ENCODE results near the gene AP1S3.
"Not testable (repeated sequence)": the region's sequence is repeated elsewhere in the genome, so short reads cannot be mapped to it uniquely, and the experiment has no call there.

Gene AP1S3

DNA sequence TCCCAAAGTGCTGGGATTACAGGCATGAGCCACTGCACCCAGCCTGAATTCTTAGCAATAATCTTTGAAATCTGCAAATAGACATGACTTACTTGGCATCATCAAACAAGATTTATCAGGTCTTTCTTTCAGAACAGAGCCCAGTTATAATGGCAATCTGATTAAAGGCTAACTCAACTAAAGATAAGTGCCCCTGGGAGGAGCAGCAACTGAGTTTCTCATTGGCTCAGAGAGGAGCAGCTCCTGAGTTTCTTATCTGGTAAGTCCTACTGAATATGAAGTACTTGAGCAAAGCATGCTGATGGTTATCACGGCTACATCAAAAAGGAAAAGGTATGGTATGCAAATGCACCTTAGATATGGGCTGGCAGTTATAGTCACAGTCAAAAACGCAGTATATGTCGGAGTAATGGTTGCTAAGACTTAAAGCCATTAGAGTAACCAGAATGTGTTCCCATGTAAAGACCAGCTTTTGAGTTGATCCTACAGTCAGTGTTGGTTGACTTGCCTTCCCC, 15.0 kb upstream of the AP1S3 start:
- DNase-seq = no peak

DNA sequence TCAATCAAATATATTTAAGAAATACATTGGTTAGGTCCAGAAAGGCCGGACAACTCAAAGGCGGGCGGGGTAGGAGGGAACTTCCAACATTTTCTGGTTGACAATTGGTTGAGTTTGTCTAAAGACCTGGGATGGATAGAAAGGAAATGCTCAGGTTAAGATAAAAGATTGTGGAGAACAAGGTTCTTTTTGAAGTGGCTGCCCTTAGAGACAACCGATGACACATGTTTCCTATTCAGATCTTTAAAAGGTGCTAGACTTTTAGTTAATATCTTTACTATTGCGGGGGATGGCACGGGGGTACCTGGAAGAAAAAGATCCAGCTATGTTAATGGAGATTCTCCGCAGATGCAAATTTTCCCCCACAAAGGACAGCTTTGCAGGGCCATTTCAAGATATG, 10.0 kb upstream of the AP1S3 start:
- no peak for DNase-seq

DNA sequence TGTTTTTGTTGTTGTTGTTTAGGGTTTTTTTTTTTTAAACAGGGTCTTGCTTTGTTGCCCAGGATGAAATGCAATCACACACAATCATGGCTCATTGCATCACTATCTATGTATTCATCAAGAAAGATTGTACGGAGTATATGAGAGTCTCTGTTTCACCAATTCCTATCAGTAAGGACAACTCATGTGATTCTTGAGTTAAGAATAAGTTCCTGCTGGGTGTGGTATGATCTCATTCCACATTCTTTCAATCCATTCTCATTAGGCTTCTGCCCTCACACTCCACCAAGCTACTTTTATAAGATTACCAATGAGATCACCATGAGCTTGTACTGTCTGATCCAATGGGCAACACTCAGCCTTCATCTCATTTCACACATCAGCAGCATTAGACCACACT, 9.1 kb upstream of the AP1S3 start:
- no peak for DNase-seq

DNA sequence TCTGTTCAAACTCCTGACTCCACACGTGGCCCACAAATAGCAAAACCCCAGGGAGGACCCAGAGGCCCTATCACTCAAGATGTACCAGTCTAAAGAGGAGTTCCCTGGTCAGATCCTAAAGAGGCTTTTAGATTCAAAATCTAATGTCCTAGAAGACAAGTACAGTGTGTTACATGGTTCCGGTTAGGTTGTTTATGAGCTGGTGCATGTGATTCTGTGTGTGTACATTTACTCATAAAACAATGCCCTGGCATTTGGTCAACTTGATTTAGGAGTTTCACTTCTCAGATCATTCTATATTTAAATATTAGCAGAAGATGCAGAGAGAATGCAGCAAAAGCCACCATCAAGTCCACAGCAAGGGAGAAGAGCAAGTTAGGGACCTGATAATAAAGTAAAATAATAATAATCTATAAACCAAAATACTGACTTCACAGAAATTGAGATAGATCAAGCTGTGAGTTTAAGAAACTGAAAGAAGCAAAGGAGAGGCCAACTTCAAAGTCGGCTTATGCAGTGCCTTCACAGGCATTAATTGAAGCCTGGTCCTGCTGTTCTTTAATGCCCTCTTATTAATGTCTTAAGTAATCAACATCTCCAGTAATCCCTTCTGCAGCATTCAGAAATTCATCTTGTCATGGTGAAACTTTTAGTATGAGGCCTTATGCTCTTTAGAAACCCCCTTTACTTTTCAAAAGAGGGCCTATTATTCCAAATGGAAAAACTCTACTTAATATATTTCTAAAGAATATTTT, 4.2 kb upstream of the AP1S3 start:
- DNase-seq = no peak

DNA sequence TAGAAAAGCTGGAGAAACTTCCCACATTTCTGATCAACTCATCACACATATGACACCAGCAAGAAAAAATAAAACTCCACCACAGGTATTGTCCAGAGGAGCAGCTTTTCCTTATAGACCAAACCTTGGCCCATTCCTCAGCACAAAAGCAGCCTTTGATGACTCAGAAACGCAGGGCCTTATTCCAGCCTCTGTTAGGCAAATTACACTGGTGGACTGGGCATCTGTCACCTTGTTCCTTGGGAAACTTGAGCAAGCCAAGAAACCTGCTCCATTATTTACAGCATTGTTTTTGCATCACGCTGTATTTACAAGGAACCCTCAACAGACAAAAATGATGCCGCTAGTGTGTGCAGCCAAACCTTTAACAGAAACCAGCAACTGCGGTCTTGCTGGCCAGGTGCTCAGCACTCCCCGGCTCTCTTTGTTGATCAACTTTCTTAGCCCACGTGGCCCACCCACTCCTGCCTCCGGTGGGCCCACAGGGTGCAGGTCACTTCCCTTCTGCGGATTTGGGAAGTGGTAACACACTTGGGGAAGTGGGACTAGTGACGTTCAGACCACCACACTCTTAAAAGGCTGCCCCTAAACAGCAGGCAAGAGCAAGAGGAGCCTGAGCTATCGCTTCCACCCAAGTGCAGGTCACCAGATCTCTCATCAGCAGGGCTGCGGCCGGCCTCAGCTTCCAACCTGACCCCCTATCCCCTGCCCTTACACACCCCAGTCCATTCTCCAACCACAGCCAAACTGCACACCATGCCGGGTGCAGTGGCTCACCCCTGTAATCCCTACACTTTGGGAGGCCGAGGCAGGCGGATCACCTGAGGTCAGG, 1.5 kb downstream of the AP1S3 start:
- no peak for DNase-seq

DNA sequence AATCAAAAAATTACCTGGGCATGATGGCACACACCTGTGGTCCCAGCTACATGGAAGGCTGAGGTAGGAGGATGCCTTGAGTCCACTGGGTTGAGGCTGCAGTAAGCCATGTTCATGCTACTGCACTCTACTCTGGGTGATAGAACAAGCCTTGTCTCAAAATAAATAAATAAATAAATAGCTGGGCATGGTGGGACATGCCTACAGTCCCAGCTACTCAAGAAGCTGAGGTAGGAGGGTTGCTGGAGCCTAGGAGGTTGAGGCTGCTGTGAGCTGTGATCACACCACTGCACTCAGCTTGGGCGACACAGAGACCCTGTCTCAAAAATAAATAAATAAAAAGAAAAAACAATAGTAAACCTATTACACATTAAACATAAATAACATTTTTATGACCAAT, 3.0 kb downstream of the AP1S3 start:
- no peak for DNase-seq

DNA sequence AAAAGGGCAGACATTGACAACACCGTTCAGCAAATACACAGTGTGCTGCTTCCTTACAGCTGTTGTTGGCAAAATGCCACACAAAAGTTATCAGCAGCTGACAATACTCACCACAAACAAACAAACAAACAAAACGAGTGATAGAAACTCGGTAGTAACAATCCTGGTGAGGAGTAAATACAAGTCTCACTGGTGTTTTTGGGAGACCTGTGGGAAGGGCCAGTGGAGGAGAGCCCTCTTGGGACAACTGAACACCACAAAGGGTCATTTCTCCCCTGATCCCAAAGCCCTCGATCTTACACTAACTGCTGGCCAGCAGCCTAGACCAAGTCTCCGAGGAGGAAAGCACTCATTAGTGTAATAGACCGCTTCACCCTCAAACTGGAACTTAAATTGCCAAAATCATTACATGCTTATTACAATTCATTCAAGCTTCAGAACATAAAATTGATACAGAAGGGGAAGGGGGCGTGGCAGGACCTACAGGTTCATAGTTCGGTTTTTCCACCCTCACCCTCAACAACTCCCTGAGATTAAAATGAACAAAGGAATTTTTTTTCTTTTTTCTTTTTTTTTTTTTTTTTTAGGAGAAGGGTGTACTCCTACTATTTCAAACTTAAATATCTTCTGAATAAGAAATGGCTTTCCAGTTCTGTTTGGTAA, 5.0 kb downstream of the AP1S3 start:
- DNase-seq = no peak

DNA sequence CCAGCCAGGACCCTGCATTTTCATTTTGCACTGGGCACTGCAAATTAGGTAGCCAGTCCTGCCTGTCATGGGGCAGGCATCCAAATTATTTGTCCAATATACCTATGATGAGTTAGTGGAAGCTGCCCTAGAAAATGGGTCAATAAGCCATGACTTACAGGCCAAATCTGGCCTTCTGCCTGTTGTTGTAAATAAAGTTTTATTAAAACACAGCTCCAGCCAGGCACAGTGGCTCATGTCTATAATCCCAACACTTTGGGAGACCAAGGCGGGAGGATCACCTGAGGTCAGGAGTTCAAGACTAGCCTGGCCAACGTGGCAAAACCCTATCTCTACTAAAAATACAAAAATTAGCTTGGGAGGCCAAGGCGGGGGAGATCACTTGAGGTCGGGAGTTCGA, 8.3 kb downstream of the AP1S3 start:
- DNase-seq = no peak

DNA sequence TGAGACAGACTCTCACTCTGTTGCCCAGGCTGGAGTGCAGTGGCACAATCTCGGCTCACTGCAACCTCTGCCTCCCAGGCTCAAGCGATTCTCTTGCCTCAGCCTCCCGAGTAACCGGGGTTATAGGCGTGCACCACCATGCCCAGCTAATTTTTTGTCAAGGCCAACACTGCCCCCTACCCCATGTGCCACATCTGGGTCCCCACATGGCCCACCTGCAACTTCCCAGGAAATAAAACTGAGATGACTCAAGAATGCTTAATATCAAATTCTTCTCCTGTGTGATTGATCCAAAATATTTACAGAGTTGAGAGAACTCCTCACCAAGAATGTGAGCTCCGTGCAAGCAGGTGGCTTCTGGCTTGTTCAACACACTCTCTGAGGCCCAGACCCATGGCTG, 9.1 kb downstream of the AP1S3 start:
- DNase-seq = no peak

DNA sequence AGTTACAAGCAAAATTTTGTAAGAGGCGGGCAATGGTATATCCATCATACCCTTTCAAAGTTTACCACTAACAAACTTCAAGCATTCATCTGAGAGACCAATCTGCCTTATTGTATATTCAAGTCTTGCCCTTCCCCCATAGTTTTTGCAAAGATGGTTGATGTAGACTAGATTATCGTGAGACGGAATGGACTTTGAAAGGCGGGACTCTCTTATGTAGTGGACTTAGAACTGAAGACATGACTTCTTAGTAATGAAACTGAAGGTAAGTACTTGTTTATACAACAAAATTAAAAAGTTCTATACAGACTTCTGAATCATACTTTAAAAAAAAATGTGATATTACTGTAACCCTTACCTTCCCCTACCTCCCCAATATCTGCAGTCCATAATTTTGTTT, 10.4 kb downstream of the AP1S3 start:
- no peak for DNase-seq

DNA sequence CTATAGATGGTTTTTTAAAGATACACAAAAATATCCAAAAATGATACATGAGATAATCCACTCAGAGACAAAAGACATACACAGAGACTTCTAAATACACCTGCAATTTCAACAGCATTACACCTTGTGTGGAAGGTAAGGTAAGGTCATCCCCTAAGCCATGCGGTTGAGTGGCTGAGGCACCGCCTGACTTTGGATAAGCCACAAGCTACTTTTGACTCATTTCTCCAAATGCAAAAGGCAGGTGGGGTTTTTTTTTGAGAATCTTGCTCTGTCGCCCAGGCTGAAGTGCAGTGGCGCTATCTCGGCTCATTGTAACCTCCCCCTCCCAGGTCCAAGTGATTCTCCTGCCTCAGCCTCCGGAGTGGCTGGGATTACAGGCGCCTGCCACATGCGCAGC, 13.1 kb downstream of the AP1S3 start:
- DNase-seq = no peak

DNA sequence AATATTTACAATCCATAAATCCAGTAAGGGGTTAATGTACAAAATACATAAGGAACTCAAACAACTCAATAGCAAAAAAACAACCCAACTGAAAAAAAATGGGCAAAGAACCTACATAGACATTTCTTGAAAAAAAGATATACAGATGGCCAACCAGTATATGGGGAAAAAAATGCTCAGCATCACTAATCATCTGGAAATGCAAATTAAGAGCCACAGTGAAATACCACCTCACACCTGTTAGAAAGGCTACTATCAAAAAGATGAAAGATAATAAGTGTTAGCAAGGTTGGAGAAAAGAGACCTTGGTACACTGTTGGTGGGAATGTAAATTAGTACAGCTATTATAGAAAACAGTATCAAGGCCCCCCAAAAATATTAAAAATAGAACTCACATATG, 14.6 kb downstream of the AP1S3 start:
- no peak for DNase-seq

DNA sequence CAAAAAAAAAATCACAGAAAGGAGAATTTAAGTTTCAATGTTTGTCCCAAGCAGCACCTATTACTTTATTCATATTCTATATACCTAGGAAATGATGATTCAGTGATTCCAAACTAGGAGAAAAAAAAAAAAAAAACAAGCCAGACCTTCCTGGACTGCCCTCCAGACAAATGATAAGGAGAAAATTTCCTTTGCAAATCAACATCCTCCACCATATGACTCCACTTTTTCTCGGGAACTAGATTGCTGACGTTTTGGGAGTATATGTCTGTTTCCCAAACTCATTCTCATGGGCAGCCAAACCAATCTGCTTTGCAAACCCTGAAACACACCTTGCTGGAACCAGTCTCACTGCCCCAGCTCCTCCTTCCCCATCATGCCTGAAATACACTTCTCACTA, 16.8 kb downstream of the AP1S3 start:
- DNase-seq = no peak

DNA sequence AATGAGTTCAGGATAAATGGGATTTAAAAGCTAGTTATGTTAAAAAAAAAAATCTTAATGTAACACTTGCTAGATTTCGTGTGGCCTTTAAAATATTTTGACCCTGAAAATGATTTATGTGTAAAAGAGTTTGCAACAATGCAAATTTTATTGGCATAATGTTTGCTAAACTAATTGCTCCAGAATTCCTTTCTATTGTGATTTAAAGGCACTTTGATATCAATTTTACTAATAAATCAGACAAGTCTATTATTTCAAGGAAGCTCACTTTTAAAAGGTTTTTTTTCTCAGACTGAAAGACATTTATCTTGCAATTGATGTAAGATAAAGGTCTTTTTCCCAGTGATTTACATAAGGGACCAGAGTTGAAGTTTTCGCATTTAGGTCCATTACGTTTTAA, 17.5 kb downstream of the AP1S3 start:
- DNase-seq = no peak

DNA sequence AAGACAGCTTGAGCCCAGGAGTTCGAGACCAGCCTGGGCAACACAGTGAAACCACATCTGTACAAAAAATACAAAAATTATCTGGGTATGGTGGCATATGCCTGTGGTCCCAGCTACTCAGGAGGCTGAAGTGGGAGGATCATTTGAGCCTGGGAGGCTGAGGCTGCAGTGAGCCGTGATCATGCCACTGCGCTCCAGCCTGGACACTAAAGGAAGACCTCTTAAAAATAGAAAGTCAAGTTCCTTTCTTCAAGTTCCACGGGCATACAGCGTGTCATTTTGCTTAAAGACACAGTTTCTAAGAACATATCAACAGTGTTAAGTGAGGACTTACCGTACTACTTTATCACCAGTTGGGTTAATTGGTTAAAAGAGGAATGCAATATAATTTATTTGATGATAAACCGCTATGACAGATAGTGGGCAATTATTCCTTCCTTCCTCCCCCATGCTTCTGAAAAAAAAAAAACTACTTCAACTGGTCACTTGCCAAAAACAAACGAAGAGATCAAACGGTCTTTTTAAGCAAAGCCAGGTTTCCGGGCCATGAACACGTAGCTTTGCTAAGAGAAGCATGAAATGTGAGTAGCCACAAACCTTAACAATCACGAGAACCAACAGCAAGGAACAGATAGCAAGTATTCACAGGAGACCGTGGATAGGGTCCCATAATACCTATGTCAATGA, 21.4 kb downstream of the AP1S3 start:
- no peak for DNase-seq

DNA sequence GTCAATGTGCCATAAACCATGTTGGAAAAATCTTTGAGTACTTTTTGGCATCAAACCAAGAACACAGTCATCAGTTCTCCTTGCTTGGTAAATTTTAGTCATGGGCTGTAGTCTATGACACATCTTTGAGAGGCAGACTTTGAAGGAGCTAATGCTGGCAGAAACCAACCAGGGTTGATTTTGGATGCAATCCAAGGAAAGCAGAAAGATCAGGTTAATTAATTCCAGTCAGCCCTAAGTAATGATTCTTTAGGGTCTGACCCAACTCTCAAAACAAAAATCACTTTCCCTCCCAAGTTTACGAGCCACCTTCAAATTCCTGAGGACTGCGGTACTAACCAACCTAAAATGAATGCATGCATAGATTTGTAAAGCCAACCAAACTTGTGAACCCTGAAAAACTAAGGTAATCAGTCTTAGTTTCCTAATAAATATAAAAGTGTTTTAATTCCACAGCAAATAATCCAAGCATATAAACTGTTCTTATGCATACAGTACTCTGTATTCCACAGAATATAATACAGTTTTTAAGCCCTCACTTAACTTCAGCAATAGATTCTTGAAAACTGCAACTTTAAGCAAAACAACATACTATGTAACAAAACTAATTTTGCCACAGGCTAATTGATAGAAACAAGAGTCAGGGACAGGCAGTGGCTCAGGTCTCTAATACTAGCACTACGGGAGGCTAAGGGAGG, 22.0 kb downstream of the AP1S3 start:
- no peak for DNase-seq

DNA sequence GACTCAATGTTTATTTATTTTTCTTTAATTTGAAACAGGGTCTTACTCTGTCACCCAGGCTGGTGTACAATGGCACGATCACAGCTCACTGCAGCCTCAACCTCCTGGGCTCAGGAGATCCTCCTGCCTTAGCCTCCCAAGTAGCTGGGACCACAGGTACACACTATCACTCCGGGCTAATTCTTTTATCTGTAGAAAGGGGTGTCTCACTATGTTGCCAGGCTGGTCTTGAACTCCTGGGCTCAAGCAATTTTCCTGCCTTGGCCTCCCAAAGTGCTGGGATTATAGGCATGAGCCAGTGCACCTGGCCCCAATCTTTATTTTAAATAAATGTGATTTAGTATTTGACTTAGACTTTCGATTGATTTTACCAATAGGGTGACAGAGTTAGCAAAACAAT, 22.6 kb downstream of the AP1S3 start:
- DNase-seq = not testable (repeated sequence)

DNA sequence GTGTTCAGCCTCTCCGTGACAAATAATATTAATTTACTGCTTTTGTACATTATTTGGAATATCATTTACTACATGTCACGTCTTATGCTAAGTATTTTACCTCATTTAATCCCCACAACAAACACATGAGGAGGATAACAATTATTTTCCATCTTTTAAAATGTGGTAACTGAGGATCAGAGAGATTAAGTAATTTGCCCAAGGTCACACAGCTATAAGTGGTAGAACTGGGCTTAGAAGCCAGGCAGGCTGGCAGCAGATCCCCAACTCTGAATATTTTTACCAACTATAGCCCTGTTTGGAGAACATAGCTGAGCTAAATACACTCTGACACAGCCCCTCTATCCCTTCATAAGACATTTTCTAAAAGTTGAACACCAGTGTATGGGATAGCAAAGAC, 24.1 kb downstream of the AP1S3 start:
- no peak for DNase-seq

DNA sequence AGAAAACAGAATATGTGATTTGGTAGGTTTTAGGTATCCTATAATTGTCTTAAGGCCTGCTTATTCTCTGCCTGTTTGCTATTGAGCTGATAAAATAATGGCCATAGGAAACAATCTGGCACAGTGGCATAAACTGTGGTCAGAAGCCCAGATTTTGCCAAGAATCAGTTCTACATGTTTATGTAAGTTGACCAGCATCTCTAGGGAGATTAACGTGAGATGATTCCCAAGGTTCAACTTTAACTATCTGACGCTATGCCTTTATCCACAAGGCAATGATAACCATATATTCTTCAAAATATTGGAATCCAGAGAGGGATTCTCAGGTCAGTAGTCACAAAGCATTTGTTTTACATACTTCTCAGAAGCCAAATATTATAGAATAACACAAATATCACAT, 25.6 kb downstream of the AP1S3 start:
- no peak for DNase-seq

DNA sequence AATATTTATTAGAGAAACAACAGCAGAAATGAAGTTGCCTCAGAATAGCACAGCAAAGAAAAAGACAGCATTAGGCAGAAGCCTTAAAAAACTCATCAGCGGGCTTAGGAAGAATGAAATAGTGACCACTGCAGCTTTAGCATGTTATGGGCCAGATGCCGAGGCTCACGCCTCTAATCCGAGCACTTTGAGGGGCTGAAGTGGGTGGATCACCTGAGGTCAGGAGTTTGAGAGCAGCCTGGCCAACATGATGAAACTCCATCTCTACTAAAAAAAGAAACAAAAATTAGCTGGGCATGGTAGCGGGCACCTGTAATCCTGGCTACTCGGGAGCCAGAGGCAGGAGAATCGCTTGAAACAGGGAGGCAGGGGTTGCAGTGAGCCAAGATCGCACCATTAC, 32.4 kb downstream of the AP1S3 start:
- no peak for DNase-seq

DNA sequence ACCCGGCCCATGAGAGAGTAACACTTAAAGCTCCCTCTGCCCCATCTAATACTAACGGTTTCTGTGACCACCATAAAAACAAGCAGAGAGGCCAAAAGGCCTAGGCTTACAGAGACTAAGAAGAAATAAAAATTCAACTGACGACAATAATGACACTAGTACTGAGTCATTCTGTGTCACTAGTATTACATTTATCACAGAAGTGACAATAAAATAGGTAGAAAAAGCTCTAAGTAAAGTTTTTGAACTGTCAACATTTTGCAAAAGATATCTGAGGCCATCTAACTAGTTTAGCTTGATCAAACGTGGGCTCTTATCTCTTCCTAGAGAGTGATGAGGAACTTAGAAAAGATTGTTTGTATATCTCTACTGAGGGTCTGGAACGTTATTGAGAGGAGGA, 35.6 kb downstream of the AP1S3 start:
- DNase-seq = no peak

DNA sequence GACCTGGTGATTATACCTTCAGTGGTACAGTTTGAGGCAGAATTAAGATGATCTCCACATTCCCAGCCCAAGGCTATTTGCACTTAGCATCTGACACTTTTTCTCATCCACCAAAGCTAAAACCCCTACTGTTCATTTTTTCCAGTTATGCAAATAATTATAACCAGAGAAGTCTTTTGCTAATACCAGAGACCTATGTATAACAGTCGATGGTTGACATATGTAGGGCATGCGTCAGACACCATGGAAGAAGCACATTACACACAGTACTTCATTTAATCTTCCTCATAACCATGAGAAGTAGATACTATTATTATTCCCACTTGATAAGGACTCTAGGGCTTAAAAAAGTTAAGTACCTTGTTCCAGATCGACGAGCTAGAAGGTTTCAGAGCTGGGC, 36.5 kb downstream of the AP1S3 start:
- DNase-seq = no peak
